BJ (cell line): ENCODE results near the gene PF4V1. TPM values are rescaled to one million over a fixed set of nuclear protein-coding genes. Genes with fewer than 3 reads are reported as not detected.

Experiments
- CTCF ChIA-PET: fragments of 350-600 bp; formaldehyde crosslinking; extraction: SDS; loops from one replicate; lab custom pipeline; 2021; ENCODE audit warnings: antibody characterized with exemption, inconsistent platforms; lab: Yijun Ruan, JAX
- POLR2A ChIA-PET: fragments of 300-600 bp; sonication (Branson Sonifier 250); formaldehyde crosslinking; extraction: SDS; loops from one replicate; lab custom pipeline; 2021; ENCODE audit warnings: antibody characterized with exemption; lab: Charles Lee
- DNase-seq: peaks from one replicate; pipeline ENCODE4 v3.0.0-alpha.2; 2011; ENCODE audit warnings: low read depth
- H3K27me3 ChIP-seq: 2 replicates; pipeline ENCODE4 v1.6.0; 2011; ENCODE audit warnings: low read length; ENCODE audit not compliant: control insufficient read depth, insufficient read depth
- H3K36me3 ChIP-seq: 2 replicates; pipeline ENCODE4 v1.5.1; 2011; ENCODE audit warnings: low read length; ENCODE audit not compliant: control insufficient read depth, insufficient read depth
- H3K4me3 ChIP-seq: 2 replicates; pipeline ENCODE4 v1.5.1; 2011; ENCODE audit warnings: low read depth, mild to moderate bottlenecking, control low read depth, low read length
- polyA minus RNA-seq: library from RNA; depleted of rRNA, polyadenylated mRNA; stranded (reverse); fragments of >200 nt; gene quantifications from 2 replicates; pipeline ENCODE4 v1.2.3, GENCODE V29; 2011; rRNA and poly(A)+ RNA removed
- polyA plus RNA-seq: library from polyadenylated mRNA; depleted of rRNA; stranded (reverse); fragments of >200 nt; gene quantifications from 2 replicates; pipeline ENCODE4 v1.2.3, GENCODE V29; 2011; rRNA removed
- TF ChIP-seq, protein P1 (sequence below): IDR thresholded peaks from 2 replicates; pipeline ENCODE4 v1.5.1; 2011; ENCODE audit warnings: low read depth, mild to moderate bottlenecking, control low read depth, inconsistent platforms, low read length, moderate library complexity; ENCODE audit not compliant: insufficient read depth

Gene PF4V1, protein sequence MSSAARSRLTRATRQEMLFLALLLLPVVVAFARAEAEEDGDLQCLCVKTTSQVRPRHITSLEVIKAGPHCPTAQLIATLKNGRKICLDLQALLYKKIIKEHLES
- polyA plus RNA-seq: not detected in 2 replicates
- polyA minus RNA-seq: not detected in 2 replicates

- no peak for DNase-seq
- TF ChIP-seq, protein P1, sequence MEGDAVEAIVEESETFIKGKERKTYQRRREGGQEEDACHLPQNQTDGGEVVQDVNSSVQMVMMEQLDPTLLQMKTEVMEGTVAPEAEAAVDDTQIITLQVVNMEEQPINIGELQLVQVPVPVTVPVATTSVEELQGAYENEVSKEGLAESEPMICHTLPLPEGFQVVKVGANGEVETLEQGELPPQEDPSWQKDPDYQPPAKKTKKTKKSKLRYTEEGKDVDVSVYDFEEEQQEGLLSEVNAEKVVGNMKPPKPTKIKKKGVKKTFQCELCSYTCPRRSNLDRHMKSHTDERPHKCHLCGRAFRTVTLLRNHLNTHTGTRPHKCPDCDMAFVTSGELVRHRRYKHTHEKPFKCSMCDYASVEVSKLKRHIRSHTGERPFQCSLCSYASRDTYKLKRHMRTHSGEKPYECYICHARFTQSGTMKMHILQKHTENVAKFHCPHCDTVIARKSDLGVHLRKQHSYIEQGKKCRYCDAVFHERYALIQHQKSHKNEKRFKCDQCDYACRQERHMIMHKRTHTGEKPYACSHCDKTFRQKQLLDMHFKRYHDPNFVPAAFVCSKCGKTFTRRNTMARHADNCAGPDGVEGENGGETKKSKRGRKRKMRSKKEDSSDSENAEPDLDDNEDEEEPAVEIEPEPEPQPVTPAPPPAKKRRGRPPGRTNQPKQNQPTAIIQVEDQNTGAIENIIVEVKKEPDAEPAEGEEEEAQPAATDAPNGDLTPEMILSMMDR: peak; percentile 55
- peaks cover 4% of the 10 kb centered on the region for H3K27me3 ChIP-seq
- H3K4me3 ChIP-seq: peak within 1 kb of the TSS; percentile 9; the same call in 1 of the 2 replicates
- no peaks in the 10 kb centered on the region for H3K36me3 ChIP-seq
- ChIA-PET CTCF (interaction anchor here (0.6 to 1.6 kb wide), 2 partner anchors 124 to 190 kb away, joined by 3 read pairs; no protein-coding TSS in a partner anchor), POLR2A (no interaction called here)
Observed at GRCh38 chr4:73853246-73853704, at the start of gene PF4V1. TSS of gene PF4V1 (plus strand) at chr4:73853296. CDS start at chr4:73853363, 67 bp downstream.

- no peaks in the 10 kb centered on the region for H3K36me3 ChIP-seq
- TF ChIP-seq, protein P1: no peak
- CTCF ChIA-PET: no interaction called here
- no peak for DNase-seq
- no peak overlapping the region for H3K4me3 ChIP-seq
- POLR2A ChIA-PET: no interaction called here
- H3K27me3 ChIP-seq: no peaks in the 10 kb centered on the region
Observed at GRCh38 chr4:73810191-73810590, 42.9 kb upstream of the PF4V1 start.

GRCh38 chr4:73811841-73812240, 41.3 kb upstream of the PF4V1 start:
- H3K4me3 ChIP-seq: no peak overlapping the region
- ChIA-PET POLR2A (no interaction called here), CTCF (no interaction called here)
- no peak for DNase-seq
- no peaks in the 10 kb centered on the region for H3K36me3 ChIP-seq
- TF ChIP-seq, protein P1: no peak
- H3K27me3 ChIP-seq: no peaks in the 10 kb centered on the region

- no peaks in the 10 kb centered on the region for H3K36me3 ChIP-seq
- TF ChIP-seq, protein P1: no peak
- ChIA-PET POLR2A (no interaction called here), CTCF (no interaction called here)
- no peak overlapping the region for H3K4me3 ChIP-seq
- no peaks in the 10 kb centered on the region for H3K27me3 ChIP-seq
- no peak for DNase-seq
Observed at GRCh38 chr4:73814679-73815078, 38.4 kb upstream of the PF4V1 start.

DNA sequence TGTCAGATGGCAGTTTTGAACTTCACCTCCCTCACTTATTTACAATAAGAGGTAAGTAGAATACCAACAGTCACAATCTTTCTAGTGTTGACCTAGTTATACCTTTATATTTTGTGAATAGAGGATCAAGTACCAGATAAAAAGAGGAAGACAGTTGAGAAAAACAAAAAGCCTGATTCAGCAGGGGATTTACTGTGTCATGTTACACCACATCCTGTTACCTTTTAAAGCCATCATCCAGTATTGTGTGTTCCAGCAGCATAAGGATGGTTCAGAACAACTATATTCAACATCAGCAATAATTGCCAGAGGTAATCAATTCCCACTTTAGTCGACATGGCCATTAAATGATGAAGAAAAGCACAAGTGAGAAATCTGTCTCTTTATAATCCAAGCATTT, 38.0 kb upstream of the PF4V1 start:
- ChIA-PET CTCF (no interaction called here), POLR2A (no interaction called here)
- TF ChIP-seq, protein P1: no peak
- no peak for DNase-seq
- H3K4me3 ChIP-seq: no peak overlapping the region
- H3K36me3 ChIP-seq: no peaks in the 10 kb centered on the region
- H3K27me3 ChIP-seq: no peaks in the 10 kb centered on the region
